ENCODE results near the gene E2F4.

The E2F4 gene, protein sequence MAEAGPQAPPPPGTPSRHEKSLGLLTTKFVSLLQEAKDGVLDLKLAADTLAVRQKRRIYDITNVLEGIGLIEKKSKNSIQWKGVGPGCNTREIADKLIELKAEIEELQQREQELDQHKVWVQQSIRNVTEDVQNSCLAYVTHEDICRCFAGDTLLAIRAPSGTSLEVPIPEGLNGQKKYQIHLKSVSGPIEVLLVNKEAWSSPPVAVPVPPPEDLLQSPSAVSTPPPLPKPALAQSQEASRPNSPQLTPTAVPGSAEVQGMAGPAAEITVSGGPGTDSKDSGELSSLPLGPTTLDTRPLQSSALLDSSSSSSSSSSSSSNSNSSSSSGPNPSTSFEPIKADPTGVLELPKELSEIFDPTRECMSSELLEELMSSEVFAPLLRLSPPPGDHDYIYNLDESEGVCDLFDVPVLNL

DNA sequence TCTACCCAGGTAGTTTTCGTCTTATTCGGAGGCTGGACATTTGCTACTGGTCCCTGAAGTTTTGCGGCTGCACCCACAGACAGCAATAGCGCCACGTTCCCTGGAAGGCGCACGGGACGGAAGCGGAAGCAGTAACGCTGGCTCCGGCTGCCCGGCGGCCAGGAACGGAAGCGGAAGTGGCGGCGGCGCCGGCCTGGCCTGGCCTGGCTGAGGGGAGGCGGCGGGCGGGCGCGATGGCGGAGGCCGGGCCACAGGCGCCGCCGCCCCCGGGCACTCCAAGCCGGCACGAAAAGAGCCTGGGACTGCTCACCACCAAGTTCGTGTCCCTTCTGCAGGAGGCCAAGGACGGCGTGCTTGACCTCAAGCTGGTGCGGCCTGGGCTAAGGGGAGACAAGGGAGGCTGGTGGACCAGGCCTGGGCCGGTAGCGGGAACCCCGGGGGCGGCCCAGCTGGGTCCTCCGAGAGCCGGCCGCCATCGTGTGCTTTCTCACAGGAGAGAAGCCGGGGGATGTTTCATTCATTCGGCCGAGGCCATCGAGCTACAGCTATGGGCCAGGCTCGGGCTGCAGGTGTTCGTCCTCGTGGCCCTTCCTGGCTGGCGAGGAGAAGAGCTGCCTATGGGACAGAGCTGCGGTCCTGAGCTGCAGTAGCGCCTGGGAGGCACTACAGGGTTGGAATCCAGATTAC, at the start of gene E2F4:
Gene E2F4 (plus strand): TSS at position 161 of the 687 bp plus-strand sequence. CDS start 73 bp downstream, at position 234.
- CTCF ChIA-PET = interaction anchor here (0.6 to 0.8 kb wide), 2 partner anchors 34 to 35 kb away, joined by 3 read pairs; no protein-coding TSS in a partner anchor
- DNase-seq (ENCODE audit: extremely low spot score) = peak; percentile 93
- POLR2A ChIA-PET = interaction anchor here (1.0 to 1.9 kb wide), 5 partner anchors 17 to 56 kb away, joined by 3 to 7 read pairs (median 3); partner anchors contain the start of genes FHOD1 and TMEM208
- TF ChIP-seq FOXK2 (IDR thresholded peaks at IDR 0.05) = no peak
- no peak for TF ChIP-seq NFRKB (IDR thresholded peaks at IDR 0.05)
- no peak for TF ChIP-seq ARNT (IDR thresholded peaks at IDR 0.05)
- no peak for TF ChIP-seq PKNOX1 (IDR thresholded peaks at IDR 0.05)
- TF ChIP-seq LEF1 (IDR thresholded peaks at IDR 0.05; ENCODE audit: borderline replicate concordance) = peak; percentile 25; the same call in 1 of the 2 replicates
- TF ChIP-seq BHLHE40 (IDR thresholded peaks at IDR 0.05; ENCODE audit: borderline replicate concordance) = no peak
- TF ChIP-seq ELF4 (IDR thresholded peaks at IDR 0.05) = peak; percentile 76
- no peak for TF ChIP-seq FOXA1 (IDR thresholded peaks at IDR 0.05)
- TF ChIP-seq L3MBTL2 (conservative IDR thresholded peaks at IDR 0.05) = no peak
- TF ChIP-seq CTBP1 (IDR thresholded peaks at IDR 0.05; ENCODE audit: borderline replicate concordance) = no peak

DNA sequence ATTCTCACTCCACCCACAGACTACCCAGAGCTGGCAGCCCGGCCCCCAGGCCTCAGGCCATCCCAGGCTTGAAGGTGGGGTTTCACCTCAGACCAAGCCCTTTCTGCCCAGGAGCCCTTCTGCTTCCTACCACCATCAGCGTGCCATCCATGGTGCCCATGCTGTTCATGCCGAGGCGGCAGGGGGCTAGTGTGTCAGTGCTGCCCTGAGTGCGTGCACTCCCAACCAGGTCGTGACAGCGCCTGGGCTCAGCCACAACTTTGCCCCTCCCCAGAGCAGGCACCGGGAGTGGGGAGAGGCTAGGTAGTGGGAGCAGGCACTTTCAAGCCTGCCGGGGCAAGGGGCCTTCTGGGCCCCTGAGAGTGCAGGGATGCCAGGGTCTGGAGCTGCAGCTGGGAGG, 49.6 kb upstream of the E2F4 start:
- TF ChIP-seq L3MBTL2 (conservative IDR thresholded peaks at IDR 0.05) = no peak
- TF ChIP-seq SP1 (IDR thresholded peaks at IDR 0.05) = no peak
- TF ChIP-seq CTBP1 (IDR thresholded peaks at IDR 0.05; ENCODE audit: borderline replicate concordance) = no peak
- no peak for TF ChIP-seq BHLHE40 (IDR thresholded peaks at IDR 0.05; ENCODE audit: borderline replicate concordance)
- TF ChIP-seq ZNF384 (IDR thresholded peaks at IDR 0.05) = no peak
- TF ChIP-seq ELF4 (IDR thresholded peaks at IDR 0.05) = no peak
- TF ChIP-seq LEF1 (IDR thresholded peaks at IDR 0.05; ENCODE audit: borderline replicate concordance) = no peak
- no peak for TF ChIP-seq HDGF (IDR thresholded peaks at IDR 0.05; ENCODE audit: borderline replicate concordance)
- no peak for TF ChIP-seq TARDBP (IDR thresholded peaks at IDR 0.05)
- no peak for TF ChIP-seq NFRKB (IDR thresholded peaks at IDR 0.05)
- no peak for TF ChIP-seq SUZ12 (IDR thresholded peaks at IDR 0.05)
- TF ChIP-seq FOXK2 (IDR thresholded peaks at IDR 0.05) = no peak
- TF ChIP-seq FOXA1 (IDR thresholded peaks at IDR 0.05) = no peak
- TF ChIP-seq ARNT (IDR thresholded peaks at IDR 0.05) = no peak
- TF ChIP-seq PKNOX1 (IDR thresholded peaks at IDR 0.05) = no peak
- no peak for TF ChIP-seq FOXM1 (IDR thresholded peaks at IDR 0.05; ENCODE audit: borderline replicate concordance)
- ChIA-PET POLR2A (interaction anchor here (1.5 kb wide), 1 partner anchor 18 kb away, joined by 6 read pairs; the partner anchor contains the start of genes FBXL8 and TRADD), CTCF (interaction anchor here (2.0 to 2.3 kb wide), 2 partner anchors 13 to 181 kb away, joined by 5 to 6 read pairs; partner anchors contain the start of gene CES3)
- no peak for DNase-seq (ENCODE audit: extremely low spot score)

DNA sequence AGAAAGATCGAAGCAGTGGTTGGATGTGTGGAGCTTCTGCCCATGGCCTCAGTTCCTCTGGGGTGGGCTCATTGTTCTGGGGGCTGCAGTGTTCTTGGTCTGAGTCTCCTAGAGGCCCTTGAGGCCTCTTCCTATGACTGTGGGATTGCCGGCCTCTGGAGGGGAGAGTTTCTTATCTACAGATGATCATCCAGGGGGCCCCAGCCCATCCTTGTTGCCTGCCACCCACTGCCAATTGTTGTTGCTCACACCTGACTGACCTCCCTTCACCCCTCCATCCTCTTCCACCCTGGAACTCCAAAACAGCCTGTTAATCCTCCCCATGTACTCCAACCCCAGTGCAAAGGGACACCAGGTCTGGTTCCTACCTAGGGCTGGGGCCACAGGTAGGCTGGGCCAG, 47.0 kb upstream of the E2F4 start:
- POLR2A ChIA-PET = interaction anchor here (0.6 kb wide), 1 partner anchor 17 kb away, joined by 3 read pairs; no protein-coding TSS in a partner anchor
- TF ChIP-seq PKNOX1 (IDR thresholded peaks at IDR 0.05) = no peak
- no peak for TF ChIP-seq CTBP1 (IDR thresholded peaks at IDR 0.05; ENCODE audit: borderline replicate concordance)
- no peak for TF ChIP-seq L3MBTL2 (conservative IDR thresholded peaks at IDR 0.05)
- TF ChIP-seq HDGF (IDR thresholded peaks at IDR 0.05; ENCODE audit: borderline replicate concordance) = no peak
- no peak for TF ChIP-seq NFRKB (IDR thresholded peaks at IDR 0.05)
- TF ChIP-seq FOXK2 (IDR thresholded peaks at IDR 0.05) = no peak
- TF ChIP-seq ZNF384 (IDR thresholded peaks at IDR 0.05) = no peak
- no peak for TF ChIP-seq TARDBP (IDR thresholded peaks at IDR 0.05)
- no peak for TF ChIP-seq ARNT (IDR thresholded peaks at IDR 0.05)
- no peak for TF ChIP-seq ELF4 (IDR thresholded peaks at IDR 0.05)
- TF ChIP-seq FOXA1 (IDR thresholded peaks at IDR 0.05) = no peak
- TF ChIP-seq SUZ12 (IDR thresholded peaks at IDR 0.05) = no peak
- TF ChIP-seq FOXM1 (IDR thresholded peaks at IDR 0.05; ENCODE audit: borderline replicate concordance) = no peak
- DNase-seq (ENCODE audit: extremely low spot score) = no peak
- CTCF ChIA-PET = interaction anchor here (0.6 kb wide), 1 partner anchor 131 kb away, joined by 3 read pairs; no protein-coding TSS in a partner anchor

GRCh38 chr16:67145746-67146145, 46.2 kb upstream of the E2F4 start:
- DNase-seq (ENCODE audit: extremely low spot score) = no peak
- POLR2A ChIA-PET = no interaction called here
- TF ChIP-seq ZNF384 (IDR thresholded peaks at IDR 0.05) (no peak), FOXA1 (IDR thresholded peaks at IDR 0.05) (no peak)
- CTCF ChIA-PET = no interaction called here

DNA sequence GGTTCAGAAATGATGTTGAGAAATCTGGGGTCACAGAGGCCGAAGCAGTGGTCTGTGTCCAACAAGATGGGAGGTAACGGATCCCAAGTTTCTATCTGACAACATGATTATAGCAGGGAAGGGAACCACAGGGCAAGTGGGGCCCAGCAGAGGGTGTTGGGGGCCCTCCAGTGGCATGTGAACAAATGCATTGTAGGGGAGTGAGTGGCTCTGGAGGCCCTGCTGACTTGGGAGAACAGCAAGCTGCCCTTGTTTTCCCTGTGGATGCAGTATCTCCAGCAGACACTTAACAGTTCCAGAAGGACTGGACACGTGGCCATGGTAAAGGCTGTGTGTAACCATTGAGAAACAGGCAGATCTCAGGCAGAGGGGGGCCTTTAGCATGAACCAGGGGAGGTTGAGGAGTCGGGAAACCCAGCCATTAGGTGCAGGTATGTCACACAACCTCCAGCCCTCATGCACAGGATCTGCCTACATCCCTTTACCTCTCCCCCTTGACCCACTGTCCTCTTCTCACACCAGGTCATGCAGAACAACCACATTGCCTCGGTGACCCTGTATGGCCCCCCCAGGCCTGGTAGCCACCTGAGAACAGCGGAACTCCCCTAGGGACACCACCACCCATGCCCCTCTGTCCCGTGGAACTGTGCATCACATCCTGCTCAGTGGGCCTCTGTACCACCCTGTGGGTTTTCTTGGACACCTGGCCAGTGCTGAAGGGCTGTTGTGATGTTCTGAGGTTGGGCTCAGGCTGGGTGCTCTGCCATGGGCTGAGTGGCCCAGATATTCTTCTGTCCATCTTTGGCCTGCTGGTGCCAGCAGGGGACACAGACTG, 45.2 kb upstream of the E2F4 start:
- ChIA-PET POLR2A (no interaction called here), CTCF (interaction anchor here (0.6 kb wide), 1 partner anchor 227 kb away, joined by 3 read pairs; no protein-coding TSS in a partner anchor)

More for the DNA sequence above, 45.2 kb upstream of the E2F4 start:
- TF ChIP-seq LEF1 (IDR thresholded peaks at IDR 0.05; ENCODE audit: borderline replicate concordance) (no peak), SUZ12 (IDR thresholded peaks at IDR 0.05) (no peak), ZNF384 (IDR thresholded peaks at IDR 0.05) (no peak), PKNOX1 (IDR thresholded peaks at IDR 0.05) (no peak), FOXA1 (IDR thresholded peaks at IDR 0.05) (no peak), ARNT (IDR thresholded peaks at IDR 0.05) (no peak), FOXM1 (IDR thresholded peaks at IDR 0.05; ENCODE audit: borderline replicate concordance) (no peak), ELF4 (IDR thresholded peaks at IDR 0.05) (no peak), BHLHE40 (IDR thresholded peaks at IDR 0.05; ENCODE audit: borderline replicate concordance) (no peak), SP1 (IDR thresholded peaks at IDR 0.05) (no peak), NFRKB (IDR thresholded peaks at IDR 0.05) (no peak), L3MBTL2 (conservative IDR thresholded peaks at IDR 0.05) (no peak), FOXK2 (IDR thresholded peaks at IDR 0.05) (no peak), HDGF (IDR thresholded peaks at IDR 0.05; ENCODE audit: borderline replicate concordance) (no peak), TARDBP (IDR thresholded peaks at IDR 0.05) (no peak), CTBP1 (IDR thresholded peaks at IDR 0.05; ENCODE audit: borderline replicate concordance) (no peak)
- DNase-seq (ENCODE audit: extremely low spot score) = no peak

Data from HEK293T (cell line).